DND-41 (cell line): ENCODE results near the gene TNS3.

ENCODE experiments used
- ATAC-seq: fragments of 200-7000 bp; cut with Tn5 transposase; 3 replicates; pipeline ENCODE4 v1.9.1; 2021; ENCODE audit warnings: low read depth; ENCODE audit not compliant: insufficient read depth
- DNase-seq: peaks from one replicate; pipeline ENCODE4 v3.0.0-alpha.2; 2020
- H2AFZ ChIP-seq: 2 replicates; pipeline ENCODE4 v1.6.0; 2012; ENCODE audit warnings: low read depth, low read length
- H3K27ac ChIP-seq: 2 replicates; pipeline ENCODE4 v1.5.1; 2012; ENCODE audit warnings: low read length, inconsistent platforms
- H3K27me3 ChIP-seq: fragments of 200-600 bp; sonication (generic); 2 replicates; pipeline ENCODE4 v1.6.0; 2012; ENCODE audit warnings: low read length, mild to moderate bottlenecking, inconsistent platforms; ENCODE audit not compliant: insufficient read depth, poor library complexity
- H3K36me3 ChIP-seq: 2 replicates; pipeline ENCODE4 v1.5.1; 2012; ENCODE audit warnings: low read length, inconsistent platforms; ENCODE audit not compliant: insufficient read depth
- H3K4me1 ChIP-seq: 2 replicates; pipeline ENCODE4 v1.5.1; 2012; ENCODE audit warnings: mild to moderate bottlenecking, low read length; ENCODE audit not compliant: insufficient read depth
- H3K4me2 ChIP-seq: 2 replicates; pipeline ENCODE4 v1.6.0; 2012; ENCODE audit warnings: mild to moderate bottlenecking, moderate library complexity, low read length, inconsistent platforms; ENCODE audit not compliant: insufficient read depth
- H3K4me3 ChIP-seq, 2 experiments: fragments of 200-600 bp in 1 of 2; shearing (Covaris generic) in 1 of 2; 2 replicates each; pipeline ENCODE4 v1.5.1; 2012 to 2016; ENCODE audit warnings: inconsistent platforms in 2 of 2, low read length in 2 of 2, mild to moderate bottlenecking in 2 of 2, low read depth in 1 of 2, moderate library complexity in 1 of 2
- H3K79me2 ChIP-seq: 2 replicates; pipeline ENCODE4 v1.6.0; 2012; ENCODE audit warnings: low read length, inconsistent platforms; ENCODE audit not compliant: insufficient read depth
- H3K9ac ChIP-seq: 2 replicates; pipeline ENCODE4 v1.6.0; 2012; ENCODE audit warnings: low read depth, mild to moderate bottlenecking, inconsistent platforms, low read length, moderate library complexity
- H3K9me3 ChIP-seq: 2 replicates; pipeline ENCODE4 v1.5.1; 2012; ENCODE audit warnings: low read length, moderate library complexity, mild to moderate bottlenecking, inconsistent platforms; ENCODE audit not compliant: insufficient read depth, severe bottlenecking
- H4K20me1 ChIP-seq: 2 replicates; pipeline ENCODE4 v1.6.0; 2012; ENCODE audit warnings: low read length; ENCODE audit not compliant: insufficient read depth
- EZH2 ChIP-seq: IDR thresholded peaks from 3 replicates; pipeline ENCODE4 v1.6.1; 2012; ENCODE audit warnings: borderline replicate concordance, low read depth, mild to moderate bottlenecking, moderate library complexity, low read length, inconsistent platforms; ENCODE audit not compliant: severe bottlenecking
- TF ChIP-seq, protein P1 (sequence below): IDR thresholded peaks from 2 replicates; pipeline ENCODE4 v1.5.1; 2012; ENCODE audit warnings: borderline replicate concordance, low read length, moderate library complexity, mild to moderate bottlenecking; ENCODE audit not compliant: poor library complexity, severe bottlenecking; ENCODE audit errors: extremely low read depth

Gene TNS3

DNA sequence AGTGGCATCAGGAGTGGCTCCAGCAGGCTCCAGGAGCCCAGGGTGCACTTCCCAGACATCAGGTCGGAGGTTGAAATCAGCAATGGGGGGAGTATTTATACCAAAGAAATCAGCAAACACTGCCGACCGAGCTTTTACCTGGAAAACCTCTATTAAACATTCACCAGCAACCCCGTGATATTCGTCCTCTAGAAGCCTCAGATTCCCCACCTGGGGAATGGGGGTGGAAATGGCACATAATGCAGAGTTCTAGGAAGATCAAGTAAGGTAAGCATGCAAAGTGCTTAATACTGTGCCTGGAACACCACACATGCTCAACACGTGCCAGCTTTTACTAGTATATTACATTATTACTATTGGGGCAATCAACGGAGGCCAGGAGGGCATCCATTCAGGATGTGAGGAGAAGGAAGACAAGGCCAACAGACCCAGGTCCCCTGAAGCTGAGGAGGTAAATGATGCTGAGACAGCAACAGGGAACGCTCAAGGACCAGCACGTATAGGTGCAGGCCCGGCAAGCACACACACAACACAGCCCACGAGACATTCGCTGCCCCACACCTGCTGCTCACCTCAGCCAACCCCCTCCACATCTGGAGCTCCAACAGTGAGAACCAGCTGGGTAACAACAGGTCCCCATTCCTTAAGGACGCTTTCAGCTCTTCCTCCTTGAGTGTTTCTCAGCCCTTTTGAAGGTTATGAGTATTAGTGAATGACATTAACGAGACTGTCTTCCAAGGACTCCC lies 125.5 kb downstream of the TNS3 start:
- DNase-seq (no peak), ATAC-seq (no peak)
- no peak for TF ChIP-seq EZH2
- TF ChIP-seq, protein P1, sequence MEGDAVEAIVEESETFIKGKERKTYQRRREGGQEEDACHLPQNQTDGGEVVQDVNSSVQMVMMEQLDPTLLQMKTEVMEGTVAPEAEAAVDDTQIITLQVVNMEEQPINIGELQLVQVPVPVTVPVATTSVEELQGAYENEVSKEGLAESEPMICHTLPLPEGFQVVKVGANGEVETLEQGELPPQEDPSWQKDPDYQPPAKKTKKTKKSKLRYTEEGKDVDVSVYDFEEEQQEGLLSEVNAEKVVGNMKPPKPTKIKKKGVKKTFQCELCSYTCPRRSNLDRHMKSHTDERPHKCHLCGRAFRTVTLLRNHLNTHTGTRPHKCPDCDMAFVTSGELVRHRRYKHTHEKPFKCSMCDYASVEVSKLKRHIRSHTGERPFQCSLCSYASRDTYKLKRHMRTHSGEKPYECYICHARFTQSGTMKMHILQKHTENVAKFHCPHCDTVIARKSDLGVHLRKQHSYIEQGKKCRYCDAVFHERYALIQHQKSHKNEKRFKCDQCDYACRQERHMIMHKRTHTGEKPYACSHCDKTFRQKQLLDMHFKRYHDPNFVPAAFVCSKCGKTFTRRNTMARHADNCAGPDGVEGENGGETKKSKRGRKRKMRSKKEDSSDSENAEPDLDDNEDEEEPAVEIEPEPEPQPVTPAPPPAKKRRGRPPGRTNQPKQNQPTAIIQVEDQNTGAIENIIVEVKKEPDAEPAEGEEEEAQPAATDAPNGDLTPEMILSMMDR, result no peak
- no peaks in the 10 kb centered on the region for H3K4me1 ChIP-seq
- no peak overlapping the region for H3K9ac ChIP-seq
- H2AFZ ChIP-seq, result no peak overlapping the region
- no peaks in the 10 kb centered on the region for H3K36me3 ChIP-seq
- H3K4me2 ChIP-seq, result no peak overlapping the region
- H4K20me1 ChIP-seq, result no peaks in the 10 kb centered on the region
- no peaks in the 10 kb centered on the region for H3K79me2 ChIP-seq
- no peak overlapping the region for H3K4me3 ChIP-seq
- no peaks in the 10 kb centered on the region for H3K27me3 ChIP-seq
- H3K9me3 ChIP-seq, result no peaks in the 10 kb centered on the region
- no peak overlapping the region for H3K27ac ChIP-seq

- no peak overlapping the region for H3K4me2 ChIP-seq
- H3K27me3 ChIP-seq, result no peaks in the 10 kb centered on the region
- no peak overlapping the region for H3K9ac ChIP-seq
- no peak overlapping the region for H3K4me3 ChIP-seq
- no peaks in the 10 kb centered on the region for H3K79me2 ChIP-seq
- no peaks in the 10 kb centered on the region for H3K4me1 ChIP-seq
- H4K20me1 ChIP-seq, result no peaks in the 10 kb centered on the region
- no peaks in the 10 kb centered on the region for H3K9me3 ChIP-seq
- H3K36me3 ChIP-seq, result no peaks in the 10 kb centered on the region
- no peak overlapping the region for H2AFZ ChIP-seq
- ATAC-seq, result no peak
- TF ChIP-seq, protein P1, result no peak
- TF ChIP-seq EZH2, result no peak
- DNase-seq, result no peak
- no peak overlapping the region for H3K27ac ChIP-seq
Observed at GRCh38 chr7:47455872-47456185, 126.1 kb downstream of the TNS3 start.

DNA sequence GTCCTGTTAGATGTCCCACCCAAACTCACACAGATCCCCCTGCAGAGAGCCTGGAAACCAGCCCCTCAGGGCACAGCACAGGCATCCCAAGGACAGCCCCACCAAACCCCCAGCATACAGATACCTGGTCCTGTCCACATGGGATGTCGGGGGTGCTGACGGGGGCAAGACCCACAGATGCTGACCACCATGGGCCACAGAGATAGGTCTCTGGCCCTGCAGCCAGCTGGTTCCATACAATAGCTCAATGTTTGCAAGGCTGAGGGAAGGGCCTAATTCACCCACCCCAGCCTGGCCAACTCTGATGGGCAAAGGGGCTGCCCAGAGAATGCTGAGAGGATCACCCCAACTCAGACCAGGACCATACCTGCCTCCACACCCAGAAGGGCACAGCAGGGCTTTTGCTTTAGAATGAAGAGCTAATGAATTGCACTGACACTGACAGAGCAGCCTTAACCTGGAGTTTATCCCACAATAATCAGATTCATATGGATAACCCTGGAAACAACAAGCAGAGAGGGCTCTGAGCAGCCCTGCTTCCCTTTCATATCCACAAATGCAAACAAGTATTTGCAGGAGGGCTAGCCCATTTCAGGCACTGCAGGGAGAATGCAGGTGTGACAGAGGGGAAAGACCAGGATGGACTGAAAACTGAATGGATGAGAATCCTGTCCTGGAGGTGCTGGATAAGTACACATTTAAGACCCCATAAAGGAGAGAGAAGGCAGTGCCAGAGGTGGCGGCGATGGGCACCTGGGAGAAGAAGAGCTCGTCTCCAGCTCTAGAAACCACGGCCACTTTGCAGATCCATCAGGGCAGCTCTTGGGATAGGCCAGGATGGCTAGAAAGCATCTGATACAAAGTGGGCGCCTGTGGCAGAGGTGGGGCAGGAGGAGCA lies 126.7 kb downstream of the TNS3 start:
- H3K27ac ChIP-seq, result no peak overlapping the region
- no peaks in the 10 kb centered on the region for H3K9me3 ChIP-seq
- no peak for TF ChIP-seq EZH2
- TF ChIP-seq, protein P1, result no peak
- H3K27me3 ChIP-seq, result no peaks in the 10 kb centered on the region
- DNase-seq (no peak), ATAC-seq (no peak)
- no peak overlapping the region for H2AFZ ChIP-seq
- no peaks in the 10 kb centered on the region for H3K79me2 ChIP-seq
- no peak overlapping the region for H3K4me3 ChIP-seq
- H3K4me2 ChIP-seq, result no peak overlapping the region
- no peak overlapping the region for H3K9ac ChIP-seq
- no peaks in the 10 kb centered on the region for H3K36me3 ChIP-seq
- no peaks in the 10 kb centered on the region for H4K20me1 ChIP-seq
- H3K4me1 ChIP-seq, result no peaks in the 10 kb centered on the region
